Heart left ventricle (tissue), 16 donors: ENCODE results near the gene LACTBL1. TPM values are rescaled to one million over a fixed set of nuclear protein-coding genes. Genes with fewer than 3 reads are reported as not detected.

Source experiments
- ATAC-seq, 4 donors: fragments of 200-7000 bp; cut with Tn5 transposase; one replicate each; pipeline ENCODE4 v1.9.1; 2020 to 2022; ENCODE audit warnings: moderate library complexity in 4 of 4, mild to moderate bottlenecking in 3 of 4, moderate number of reproducible peaks in 1 of 4
- DNase-seq, 5 donors: peaks; one replicate each; pipeline ENCODE4 v3.0.0-alpha.2; 2020
- H3K27ac ChIP-seq, 12 donors: fragments of 200-600 bp; sonication (generic) in 4 of 12; one replicate each; pipeline versions ENCODE4 v1.5.0 to v1.8.0; 2016 to 2022; ENCODE audit warnings: mild to moderate bottlenecking in 2 of 12
- H3K27me3 ChIP-seq, 9 donors: fragments of 200-600 bp; sonication (generic) in 2 of 9; one replicate each; pipeline versions ENCODE4 v1.5.1 to v1.8.0; 2016 to 2022; ENCODE audit warnings: mild to moderate bottlenecking in 3 of 9
- H3K36me3 ChIP-seq, 9 donors: fragments of 200-600 bp; sonication (generic) in 2 of 9; one replicate each; pipeline versions ENCODE4 v1.5.0 to v1.8.0; 2018 to 2022; ENCODE audit warnings: mild to moderate bottlenecking in 2 of 9
- H3K4me1 ChIP-seq, 12 donors: fragments of 200-600 bp; sonication (generic) in 4 of 12; one replicate each; pipeline versions ENCODE4 v1.5.0 to v1.8.0; 2016 to 2022; ENCODE audit warnings: mild to moderate bottlenecking in 3 of 12
- H3K4me3 ChIP-seq, 12 donors: fragments of 200-600 bp; sonication (generic) in 4 of 12; one replicate each; pipeline versions ENCODE4 v1.5.0 to v1.8.0; 2017 to 2022; ENCODE audit warnings: mild to moderate bottlenecking in 9 of 12, moderate library complexity in 4 of 12
- H3K9me3 ChIP-seq, 12 donors: fragments of 200-600 bp; sonication (generic) in 4 of 12; one replicate each; pipeline versions ENCODE4 v1.5.0 to v1.8.0; 2016 to 2022; ENCODE audit warnings: mild to moderate bottlenecking in 1 of 12
- CTCF ChIP-seq, 12 donors: fragments of 200-600 bp; sonication (generic) in 4 of 12; IDR thresholded peaks; one replicate each; pipeline versions ENCODE4 v1.5.0 to v1.8.0; 2018 to 2022; ENCODE audit warnings: antibody characterized with exemption in 12 of 12, mild to moderate bottlenecking in 5 of 12
- POLR2A ChIP-seq, 2 donors: fragments of 450-650 bp; IDR thresholded peaks; one replicate each; pipeline ENCODE4 v1.6.1; 2017; ENCODE audit warnings: antibody characterized with exemption in 2 of 2, mild to moderate bottlenecking in 2 of 2, moderate library complexity in 2 of 2
- whole genome bisulfite sequencing, 4 donors: extraction: QIAGEN DNeasy Blood & Tissue Kit in 2 of 4; methylation state at CpG; one replicate each; pipeline versions ENCODE4 v1.1.5 to v1.1.7; 2013 to 2018; 5-methylcytosine and 5-hydroxymethylcytosine counted together
- intact Hi-C, 10 donors: fragments of 100-400 bp; cut with DNase I; formaldehyde crosslinking; loops; one replicate each; pipeline versions ENCODE4 v1.11.1 to v1.14.2; 2022
- polyA plus RNA-seq, 2 donors: library from polyadenylated mRNA; stranded (reverse); fragments of 200-250 nt; gene quantifications; one replicate each; pipeline ENCODE4 v1.2.3, GENCODE V29; 2013
- total RNA-seq, 9 donors: library from RNA; depleted of rRNA in 2 of 9; stranded (reverse); fragments of >200 nt in 2 of 9; fragmentation: NEBNext Ultra II Directional in 3 of 9; extraction: Animal tissue kit (Norgen Biotek cat#: 25700) in 3 of 9; gene quantifications; one replicate each; pipeline versions ENCODE4 v1.1.0 to v1.2.4, GENCODE V29; 2016 to 2023
- donor health status: ischemic (EF 13 %, LVEDD 7.1; RV severe dilation, severe dysfunction).
- donor health status: healthy with polysubstance abuse.
- donor health status: DM: no; HTN: yes; CAD: no.
- donor health status: DM: no; HTN: no; CAD: no.
- donor health status: ischemic (EF 25% LVEDD 6.9; RV normal size, moderate dysfunction).
- donor health status: ischemic (EF 25% LVEDD 5.7; RV mildly dilated, moderate dysfunction).
- donor health status: healthy.
- donor health status: DM: yes; HTN: yes; CAD: no.
- donor health status: ischemic (EF 35%, LVEDD 5.7; RV mildly dilated, moderate dysfunction).
- donor health status: nonischemic (EF 11% LVEDD 7.7; RV severe dilation, severe dysfunction).
- donor health status: DM: yes; HTN: yes; CAD: no.
- donor health status: PGD.
- donor health status: ischemic (EF 29% LVEDD 5.4; RV normal size, mild dysfunction).
- donor health status: nonischemic (EF 23%, LVEDD 6.1; RV moderate dilation, normal function).

LACTBL1 gene
- total and polyA plus RNA-seq, 11 donors = not detected

- no peaks in the 10 kb centered on the region for H3K4me1 ChIP-seq
- H3K27ac ChIP-seq = no peak overlapping the region
- peaks cover 0 to 18% (median 11%) of the 10 kb centered on the region in 12 donors for H3K9me3 ChIP-seq
- no peaks in the 10 kb centered on the region for H3K36me3 ChIP-seq
- intact Hi-C loops = no loop called here
- ATAC-seq = no peak
- H3K4me3 ChIP-seq = no peak overlapping the region
- TF ChIP-seq CTCF (IDR thresholded peaks at IDR 0.05) (no peak), POLR2A (IDR thresholded peaks at IDR 0.05) (no peak)
- 70 to 77% (median 74%) methylated on average over 5 of the region's 5 CpGs for WGBS, 4 donors
- DNase-seq = no peak
- H3K27me3 ChIP-seq = peaks cover 0 to 53% (median 4%) of the 10 kb centered on the region in 9 donors
These were observed 6.4 kb downstream of the LACTBL1 start for GRCh38 chr1:22966309-22966708.

- intact Hi-C loops = no loop called here
- no peak for ATAC-seq
- Histone ChIP-seq H3K4me1 (no peaks in the 10 kb centered on the region), H3K4me3 (no peak overlapping the region), H3K9me3 (peaks cover 0 to 18% (median 11%) of the 10 kb centered on the region in 12 donors), H3K27me3 (peaks cover 0 to 37% (median 4%) of the 10 kb centered on the region in 9 donors), H3K36me3 (no peaks in the 10 kb centered on the region), H3K27ac (no peak overlapping the region)
- DNase-seq = no peak
- 76 to 82% (median 79%) methylated on average over 9 to 10 of the region's 10 CpGs for WGBS, 4 donors
- TF ChIP-seq CTCF (IDR thresholded peaks at IDR 0.05) (no peak), POLR2A (IDR thresholded peaks at IDR 0.05) (no peak)
These were observed 9.5 kb downstream of the LACTBL1 start for GRCh38 chr1:22963044-22963677.

- intact Hi-C loops = no loop called here
- Histone ChIP-seq H3K4me1 (no peaks in the 10 kb centered on the region), H3K4me3 (no peak overlapping the region), H3K9me3 (peaks cover 0 to 18% (median 11%) of the 10 kb centered on the region in 12 donors), H3K27me3 (peaks cover 0 to 37% (median under 1%) of the 10 kb centered on the region in 9 donors), H3K36me3 (no peaks in the 10 kb centered on the region), H3K27ac (no peak overlapping the region)
- 56 to 70% (median 65%) methylated on average over 3 of the region's 3 CpGs for WGBS, 4 donors
- TF ChIP-seq CTCF (IDR thresholded peaks at IDR 0.05) = no peak
- TF ChIP-seq POLR2A (IDR thresholded peaks at IDR 0.05) = no peak
- no peak for DNase-seq
- ATAC-seq = no peak
These were observed 10.1 kb downstream of the LACTBL1 start for GRCh38 chr1:22962558-22962957.

- intact Hi-C loops = no loop called here
- TF ChIP-seq CTCF (IDR thresholded peaks at IDR 0.05) = no peak
- no peak for TF ChIP-seq POLR2A (IDR thresholded peaks at IDR 0.05)
These were observed 12.9 kb downstream of the LACTBL1 start for GRCh38 chr1:22959545-22960360.

More at GRCh38 chr1:22959545-22960360, 12.9 kb downstream of the LACTBL1 start:
- H3K4me3 ChIP-seq = no peak overlapping the region
- 72 to 82% (median 78%) methylated on average over 7 of the region's 7 CpGs for WGBS, 4 donors
- no peaks in the 10 kb centered on the region for H3K9me3 ChIP-seq
- H3K27me3 ChIP-seq = peaks cover 0 to 28% (median 5%) of the 10 kb centered on the region in 9 donors
- no peaks in the 10 kb centered on the region for H3K36me3 ChIP-seq
- no peak for DNase-seq
- H3K27ac ChIP-seq = no peak overlapping the region
- ATAC-seq = no peak
- H3K4me1 ChIP-seq = no peaks in the 10 kb centered on the region
